MM.1S (cell line): Measurements from ENCODE around the gene NPW.

Source experiments
- DNase-seq: peaks from one replicate; pipeline ENCODE4 v3.0.0-alpha.2; 2015
- H2AFZ ChIP-seq: fragments of 300-600 bp; sonication (generic); 2 replicates; pipeline ENCODE4 v1.6.0; 2016; ENCODE audit warnings: antibody characterized with exemption, low read length
- H3F3A ChIP-seq: fragments of 300-600 bp; sonication (generic); 2 replicates; pipeline ENCODE4 v1.6.1; 2016; ENCODE audit warnings: mild to moderate bottlenecking, antibody characterized with exemption, low read length, moderate library complexity, mixed read lengths; ENCODE audit not compliant: insufficient read depth
- H3K27ac ChIP-seq: fragments of 300-600 bp; sonication (generic); 2 replicates; pipeline ENCODE4 v1.5.1; 2016; ENCODE audit warnings: mild to moderate bottlenecking, low read length
- H3K27me3 ChIP-seq: fragments of 300-600 bp; sonication (generic); replicated peaks from 2 replicates; pipeline ENCODE4 v1.6.0; 2016; ENCODE audit warnings: low read length; ENCODE audit not compliant: insufficient read depth
- H3K36me3 ChIP-seq: fragments of 300-600 bp; sonication (generic); replicated peaks from 2 replicates; pipeline ENCODE4 v1.6.1; 2016; ENCODE audit warnings: mild to moderate bottlenecking, low read length, mixed read lengths; ENCODE audit not compliant: insufficient read depth
- H3K4me1 ChIP-seq: fragments of 300-600 bp; sonication (generic); 2 replicates; pipeline ENCODE4 v1.6.1; 2016; ENCODE audit warnings: low read length, mixed read lengths
- H3K4me2 ChIP-seq: fragments of 300-600 bp; sonication (generic); 2 replicates; pipeline ENCODE4 v1.6.0; 2016; ENCODE audit warnings: low read depth, low read length
- H3K4me3 ChIP-seq: fragments of 300-600 bp; sonication (generic); 2 replicates; pipeline ENCODE4 v1.5.1; 2016; ENCODE audit warnings: low read length, mixed read lengths
- H3K79me2 ChIP-seq: fragments of 300-600 bp; sonication (generic); 2 replicates; pipeline ENCODE4 v1.6.1; 2016; ENCODE audit warnings: mixed run types, low read length, mixed read lengths
- H3K9ac ChIP-seq: fragments of 300-600 bp; sonication (generic); 2 replicates; pipeline ENCODE4 v1.6.1; 2016; ENCODE audit warnings: low read length, mixed read lengths
- H3K9me2 ChIP-seq: fragments of 300-600 bp; sonication (generic); replicated peaks from 2 replicates; pipeline ENCODE4 v1.6.1; 2016; ENCODE audit warnings: mild to moderate bottlenecking, low read length, mixed read lengths; ENCODE audit not compliant: insufficient read depth
- H3K9me3 ChIP-seq: fragments of 300-600 bp; sonication (generic); replicated peaks from 2 replicates; pipeline ENCODE4 v1.6.1; 2016; ENCODE audit warnings: mild to moderate bottlenecking, low read length, mixed read lengths; ENCODE audit not compliant: insufficient read depth
- H4K20me1 ChIP-seq: fragments of 300-600 bp; sonication (generic); 2 replicates; pipeline ENCODE4 v1.6.1; 2016; ENCODE audit warnings: mild to moderate bottlenecking, low read length, moderate library complexity, mixed read lengths; ENCODE audit not compliant: insufficient read depth
- CTCF ChIP-seq: fragments of 300-600 bp; sonication (generic); IDR thresholded peaks from 2 replicates; pipeline ENCODE4 v1.5.1; 2016; ENCODE audit warnings: antibody characterized with exemption, low read length, mixed read lengths
- EZH2 ChIP-seq: fragments of 300-600 bp; sonication (generic); optimal IDR thresholded peaks from 2 replicates; pipeline ENCODE3; 2017; ENCODE audit warnings: low read depth, mild to moderate bottlenecking, antibody characterized with exemption, low read length, mixed read lengths
- EZH2phosphoT487 ChIP-seq: fragments of 300-600 bp; sonication (generic); IDR thresholded peaks from 2 replicates; pipeline ENCODE4 v1.6.1; 2018; ENCODE audit warnings: antibody characterized with exemption, low read length

The NPW gene

DNA sequence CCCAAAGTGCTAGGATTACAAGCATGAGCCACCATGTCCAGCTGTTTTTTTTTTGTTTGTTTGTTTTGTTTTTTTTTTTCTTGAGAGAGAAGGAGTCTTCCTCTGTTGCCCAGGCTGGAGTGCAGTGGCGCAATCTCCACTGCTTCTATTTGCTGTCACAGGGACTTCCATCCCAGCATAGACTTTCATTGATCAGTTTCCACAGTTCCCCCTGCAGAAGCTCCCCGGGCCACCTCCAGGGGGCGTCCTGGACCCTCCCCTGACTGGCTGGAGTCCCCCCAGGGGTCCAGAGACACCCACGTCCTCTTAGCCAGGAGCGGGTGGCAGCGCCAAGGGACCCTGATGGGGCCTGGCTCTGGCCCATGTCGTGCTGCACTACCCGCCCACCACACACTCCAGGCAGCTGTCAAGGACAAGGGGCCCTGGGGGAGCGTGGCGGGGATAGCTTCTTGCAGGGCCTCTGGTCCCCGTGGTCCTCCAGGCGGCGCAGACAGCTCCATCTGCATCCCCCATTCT, 3.1 kb upstream of the NPW start:
- H3F3A ChIP-seq: no peaks in the 10 kb centered on the region
- H3K4me3 ChIP-seq: no peak overlapping the region
- H3K9me3 ChIP-seq: no peaks in the 10 kb centered on the region
- no peak overlapping the region for H3K27ac ChIP-seq
- H2AFZ ChIP-seq: no peak overlapping the region
- no peaks in the 10 kb centered on the region for H4K20me1 ChIP-seq
- TF ChIP-seq EZH2: no peak
- peak; percentile 40 for TF ChIP-seq CTCF
- DNase-seq: peak; percentile 5
- H3K4me2 ChIP-seq: no peak overlapping the region
- no peaks in the 10 kb centered on the region for H3K4me1 ChIP-seq
- no peak overlapping the region for H3K9ac ChIP-seq
- peaks cover 22% of the 10 kb centered on the region for H3K27me3 ChIP-seq
- H3K79me2 ChIP-seq: no peaks in the 10 kb centered on the region
- no peaks in the 10 kb centered on the region for H3K9me2 ChIP-seq
- H3K36me3 ChIP-seq: no peaks in the 10 kb centered on the region

DNA sequence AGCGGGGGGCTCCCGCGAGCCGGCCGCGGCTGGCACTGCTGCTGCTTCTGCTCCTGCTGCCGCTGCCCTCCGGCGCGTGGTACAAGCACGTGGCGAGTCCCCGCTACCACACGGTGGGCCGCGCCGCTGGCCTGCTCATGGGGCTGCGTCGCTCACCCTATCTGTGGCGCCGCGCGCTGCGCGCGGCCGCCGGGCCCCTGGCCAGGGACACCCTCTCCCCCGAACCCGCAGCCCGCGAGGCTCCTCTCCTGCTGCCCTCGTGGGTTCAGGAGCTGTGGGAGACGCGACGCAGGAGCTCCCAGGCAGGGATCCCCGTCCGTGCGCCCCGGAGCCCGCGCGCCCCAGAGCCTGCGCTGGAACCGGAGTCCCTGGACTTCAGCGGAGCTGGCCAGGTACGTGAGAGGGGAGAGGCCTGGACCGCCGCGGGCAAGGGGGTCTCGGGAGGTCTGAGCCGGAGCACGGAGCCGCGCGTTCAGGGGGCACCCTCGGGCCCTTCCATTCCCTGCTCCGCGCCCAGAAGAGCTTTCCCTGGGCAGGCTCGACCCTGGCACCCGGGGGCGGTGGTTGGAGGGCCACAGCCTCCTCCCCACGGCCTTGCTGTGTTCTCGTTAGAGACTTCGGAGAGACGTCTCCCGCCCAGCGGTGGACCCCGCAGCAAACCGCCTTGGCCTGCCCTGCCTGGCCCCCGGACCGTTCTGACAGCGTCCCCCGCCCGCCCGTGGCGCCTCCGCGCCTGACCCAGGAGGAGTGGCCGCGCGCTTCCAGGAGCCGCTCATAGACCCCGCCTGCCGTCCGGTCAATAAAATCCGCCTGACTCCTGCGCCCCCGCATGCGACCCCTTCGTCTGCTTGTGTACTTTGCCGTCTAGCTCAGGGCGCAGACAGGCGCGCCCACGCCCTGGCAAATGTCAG, 591 bp downstream of the NPW start:
- no peaks in the 10 kb centered on the region for H3K9me3 ChIP-seq
- no peak for TF ChIP-seq EZH2
- no peak for TF ChIP-seq CTCF
- no peak overlapping the region for H2AFZ ChIP-seq
- no peaks in the 10 kb centered on the region for H3K9me2 ChIP-seq
- H3K27ac ChIP-seq: no peak overlapping the region
- no peaks in the 10 kb centered on the region for H4K20me1 ChIP-seq
- peaks cover 5% of the 10 kb centered on the region; the same call in 1 of the 2 replicates for H3K4me1 ChIP-seq
- no peak overlapping the region for H3K9ac ChIP-seq
- H3K27me3 ChIP-seq: peaks cover 29% of the 10 kb centered on the region
- H3K36me3 ChIP-seq: no peaks in the 10 kb centered on the region
- H3F3A ChIP-seq: no peaks in the 10 kb centered on the region
- no peak for DNase-seq
- no peaks in the 10 kb centered on the region for H3K79me2 ChIP-seq
- no peak overlapping the region for H3K4me2 ChIP-seq
- H3K4me3 ChIP-seq: no peak overlapping the region

DNA sequence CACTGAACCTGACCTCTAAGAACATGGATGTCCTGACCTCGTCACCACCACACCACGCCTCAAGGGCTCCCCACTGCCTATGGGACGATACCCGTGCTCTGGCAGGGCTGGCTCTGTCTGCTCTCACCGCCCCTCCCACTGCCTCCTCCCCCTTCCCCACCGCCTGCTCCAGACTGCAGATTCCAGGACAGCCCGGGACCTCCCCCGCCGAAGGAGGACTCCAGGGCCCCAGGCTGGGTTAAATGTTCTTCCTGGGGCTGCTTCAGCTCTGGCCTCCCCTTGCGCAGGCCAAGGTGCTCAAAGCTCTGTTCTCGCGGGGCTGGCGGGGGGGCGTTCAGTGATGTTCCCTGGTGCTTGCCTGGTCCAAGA, 3.1 kb downstream of the NPW start:
- TF ChIP-seq EZH2phosphoT487: no peak
- no peak for TF ChIP-seq EZH2
- TF ChIP-seq CTCF: no peak
- Histone ChIP-seq H3K27me3 (peaks cover 47% of the 10 kb centered on the region), H3K4me1 (peaks cover 5% of the 10 kb centered on the region; the same call in 1 of the 2 replicates), H3K9me2 (no peaks in the 10 kb centered on the region), H3K4me3 (peak overlapping the region; percentile 61), H3K79me2 (no peaks in the 10 kb centered on the region), H4K20me1 (no peaks in the 10 kb centered on the region), H3K36me3 (no peaks in the 10 kb centered on the region), H3F3A (no peaks in the 10 kb centered on the region; the same call in 1 of the 2 replicates), H3K27ac (no peak overlapping the region), H2AFZ (peak overlapping the region; percentile 92), H3K9ac (peak overlapping the region; percentile 27; the same call in 1 of the 2 replicates), H3K9me3 (no peaks in the 10 kb centered on the region), H3K4me2 (peak overlapping the region; percentile 98)
- DNase-seq: peak; percentile 27
